ENCODE data around the gene SLC9A7.

The SLC9A7 gene

GRCh38 chrX:46703980-46704379 is 54.9 kb downstream of the SLC9A7 start:
- DNase-seq (ENCODE audit: low spot score) = peak; percentile 28

- DNase-seq (ENCODE audit: low spot score) = no peak
Observed at GRCh38 chrX:46698691-46699090, 60.2 kb downstream of the SLC9A7 start.

- peak; percentile 18 for DNase-seq (ENCODE audit: low spot score)
Observed at GRCh38 chrX:46695491-46695890, 63.4 kb downstream of the SLC9A7 start.

- no peak for DNase-seq (ENCODE audit: low spot score)
Observed at GRCh38 chrX:46694549-46694948, 64.4 kb downstream of the SLC9A7 start.

- DNase-seq (ENCODE audit: low spot score) = peak; percentile 45
Observed at GRCh38 chrX:46693149-46693548, 65.8 kb downstream of the SLC9A7 start.

GRCh38 chrX:46690818-46691217 is 68.1 kb downstream of the SLC9A7 start:
- DNase-seq (ENCODE audit: low spot score) = no peak

- no peak for DNase-seq (ENCODE audit: low spot score)
Observed at GRCh38 chrX:46687619-46688018, 71.3 kb downstream of the SLC9A7 start.

- peak; percentile 64 for DNase-seq (ENCODE audit: low spot score)
Observed at GRCh38 chrX:46686003-46686645, 72.8 kb downstream of the SLC9A7 start.

GRCh38 chrX:46683048-46683447 is 75.9 kb downstream of the SLC9A7 start:
- DNase-seq (ENCODE audit: low spot score) = peak; percentile 16

GRCh38 chrX:46681849-46682248 is 77.1 kb downstream of the SLC9A7 start:
- DNase-seq (ENCODE audit: low spot score) = no peak

GRCh38 chrX:46678232-46678631 is 80.7 kb downstream of the SLC9A7 start:
- DNase-seq (ENCODE audit: low spot score) = no peak

GRCh38 chrX:46676399-46677356 is 82.2 kb downstream of the SLC9A7 start:
- DNase-seq (ENCODE audit: low spot score) = no peak

GRCh38 chrX:46673620-46674359 is 85.1 kb downstream of the SLC9A7 start:
- DNase-seq (ENCODE audit: low spot score) = no peak

GRCh38 chrX:46670316-46670715 is 88.6 kb downstream of the SLC9A7 start:
- no peak for DNase-seq (ENCODE audit: low spot score)

GRCh38 chrX:46666831-46667230 is 92.1 kb downstream of the SLC9A7 start:
- no peak for DNase-seq (ENCODE audit: low spot score)

- DNase-seq (ENCODE audit: low spot score) = no peak
Observed at GRCh38 chrX:46665232-46666152, 93.4 kb downstream of the SLC9A7 start.

GRCh38 chrX:46662188-46662958 is 96.5 kb downstream of the SLC9A7 start:
- DNase-seq (ENCODE audit: low spot score) = no peak

- peak; percentile 8 for DNase-seq (ENCODE audit: low spot score)
Observed at GRCh38 chrX:46653482-46653881, 105.4 kb downstream of the SLC9A7 start.

GRCh38 chrX:46649421-46650260 is 109.3 kb downstream of the SLC9A7 start:
- DNase-seq (ENCODE audit: low spot score) = no peak

- DNase-seq (ENCODE audit: low spot score) = no peak
Observed at GRCh38 chrX:46648660-46649059, 110.3 kb downstream of the SLC9A7 start.

Measured in NAMALWA (cell line).